ENCODE data around the gene PLIN4.

GRCh38 chr19:4556597-4557127 lies 38.4 kb upstream of the PLIN4 start:
- no peak for TF ChIP-seq CTCF (IDR thresholded peaks at IDR 0.05)
- TF ChIP-seq POLR2A (IDR thresholded peaks at IDR 0.05): no peak
